HG03108 (cell line): Measurements from ENCODE around the gene COMMD1.
A peak's percentile ranks its signal among the peaks of the same experiment; 100 is the strongest.
"Not testable (repeated sequence)": the region's sequence is repeated elsewhere in the genome, so short reads cannot be mapped to it uniquely, and the experiment has no call there.

Source experiments
- ATAC-seq: cut with Tn5 transposase; IDR thresholded peaks from one replicate; pipeline ENCODE4 v1.9.1; 2021; ENCODE audit warnings: moderate library complexity; ENCODE audit not compliant: unreplicated experiment

The COMMD1 gene

GRCh38 chr2:62133320-62133823, 227.9 kb downstream of the COMMD1 start:
- no peak for ATAC-seq

- ATAC-seq = no peak
Observed at GRCh38 chr2:62136956-62137830, 231.7 kb downstream of the COMMD1 start.

GRCh38 chr2:62140426-62141141, 235.1 kb downstream of the COMMD1 start:
- ATAC-seq = peak; percentile 44

GRCh38 chr2:62141142-62141740, 235.8 kb downstream of the COMMD1 start:
- no peak for ATAC-seq

- ATAC-seq = no peak
Observed at GRCh38 chr2:62142054-62142453, 236.6 kb downstream of the COMMD1 start.

GRCh38 chr2:62143696-62144095, 238.2 kb downstream of the COMMD1 start:
- no peak for ATAC-seq

- ATAC-seq = no peak
Observed at GRCh38 chr2:62144689-62145477, 239.4 kb downstream of the COMMD1 start.

- ATAC-seq = peak; percentile 33
Observed at GRCh38 chr2:62145478-62146100, 240.1 kb downstream of the COMMD1 start.

GRCh38 chr2:62146790-62147189, 241.3 kb downstream of the COMMD1 start:
- ATAC-seq = not testable (repeated sequence)

GRCh38 chr2:62147610-62148301, 242.3 kb downstream of the COMMD1 start:
- no peak for ATAC-seq

- ATAC-seq = no peak
Observed at GRCh38 chr2:62149708-62150107, 244.2 kb downstream of the COMMD1 start.

- no peak for ATAC-seq
Observed at GRCh38 chr2:62150597-62151305, 245.3 kb downstream of the COMMD1 start.

- no peak for ATAC-seq
Observed at GRCh38 chr2:62151306-62151638, 245.8 kb downstream of the COMMD1 start.

- no peak for ATAC-seq
Observed at GRCh38 chr2:62152000-62152399, 246.5 kb downstream of the COMMD1 start.

- no peak for ATAC-seq
Observed at GRCh38 chr2:62156861-62157496, 251.5 kb downstream of the COMMD1 start.

- ATAC-seq = no peak
Observed at GRCh38 chr2:62158444-62159121, 253.1 kb downstream of the COMMD1 start.

- not testable (repeated sequence) for ATAC-seq
Observed at GRCh38 chr2:62160691-62161090, 255.2 kb downstream of the COMMD1 start.
